Measurements from ENCODE around the gene MAP3K3.

Gene MAP3K3

DNA sequence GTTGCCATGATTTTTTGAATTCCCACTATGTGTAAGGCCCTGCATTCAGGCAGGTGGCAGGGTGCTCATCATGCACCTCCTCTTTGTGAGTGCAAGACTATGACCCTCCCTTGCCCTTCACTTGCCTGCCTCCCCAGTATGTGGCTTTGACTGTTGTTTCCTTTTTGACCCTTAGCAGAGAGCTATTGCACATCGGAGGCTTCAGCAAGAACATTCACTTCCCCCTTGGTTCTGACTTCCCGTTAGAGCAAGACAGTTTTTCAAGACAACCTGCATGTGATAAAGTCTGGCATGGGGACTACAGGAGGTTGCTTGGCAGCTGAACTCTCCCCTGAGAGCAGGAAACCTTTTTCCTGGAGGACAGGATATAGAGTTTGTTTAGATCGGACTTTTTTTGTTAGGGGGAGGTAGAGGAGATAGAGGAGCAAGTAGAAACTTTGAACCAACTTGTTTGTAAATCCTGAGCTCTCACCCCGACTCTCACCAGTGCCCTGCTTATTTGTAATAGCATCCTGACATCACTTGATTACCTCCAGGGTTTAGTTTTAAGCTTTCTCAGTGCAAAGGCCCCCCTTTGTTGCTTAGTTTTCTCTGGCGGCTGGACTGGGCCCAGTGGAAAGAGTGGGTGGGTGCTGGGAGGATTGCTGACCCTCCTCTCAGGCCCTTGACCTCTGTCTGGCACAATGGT is 43.5 kb downstream of the MAP3K3 start:
- Histone ChIP-seq H3K36me3 (ENCODE audit: low read depth) (peaks cover 16% of the 10 kb centered on the region), H3K4me3 (ENCODE audit: severe bottlenecking) (no peak overlapping the region), H3K4me1 (ENCODE audit: insufficient read depth, poor library complexity, severe bottlenecking) (no peaks in the 10 kb centered on the region), H3K27me3 (ENCODE audit: insufficient read depth, poor library complexity, severe bottlenecking) (no peaks in the 10 kb centered on the region), H3K27ac (ENCODE audit: poor library complexity, severe bottlenecking) (no peak overlapping the region), H3K9me3 (ENCODE audit: severe bottlenecking) (no peaks in the 10 kb centered on the region)
- TF ChIP-seq, protein P1, sequence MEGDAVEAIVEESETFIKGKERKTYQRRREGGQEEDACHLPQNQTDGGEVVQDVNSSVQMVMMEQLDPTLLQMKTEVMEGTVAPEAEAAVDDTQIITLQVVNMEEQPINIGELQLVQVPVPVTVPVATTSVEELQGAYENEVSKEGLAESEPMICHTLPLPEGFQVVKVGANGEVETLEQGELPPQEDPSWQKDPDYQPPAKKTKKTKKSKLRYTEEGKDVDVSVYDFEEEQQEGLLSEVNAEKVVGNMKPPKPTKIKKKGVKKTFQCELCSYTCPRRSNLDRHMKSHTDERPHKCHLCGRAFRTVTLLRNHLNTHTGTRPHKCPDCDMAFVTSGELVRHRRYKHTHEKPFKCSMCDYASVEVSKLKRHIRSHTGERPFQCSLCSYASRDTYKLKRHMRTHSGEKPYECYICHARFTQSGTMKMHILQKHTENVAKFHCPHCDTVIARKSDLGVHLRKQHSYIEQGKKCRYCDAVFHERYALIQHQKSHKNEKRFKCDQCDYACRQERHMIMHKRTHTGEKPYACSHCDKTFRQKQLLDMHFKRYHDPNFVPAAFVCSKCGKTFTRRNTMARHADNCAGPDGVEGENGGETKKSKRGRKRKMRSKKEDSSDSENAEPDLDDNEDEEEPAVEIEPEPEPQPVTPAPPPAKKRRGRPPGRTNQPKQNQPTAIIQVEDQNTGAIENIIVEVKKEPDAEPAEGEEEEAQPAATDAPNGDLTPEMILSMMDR (IDR thresholded peaks at IDR 0.05; ENCODE audit: poor library complexity, severe bottlenecking) = no peak
- ATAC-seq (ENCODE audit: low read depth) (no peak), DNase-seq (ENCODE audit: low spot score) (no peak)

- no peak for DNase-seq (ENCODE audit: low spot score)
- Histone ChIP-seq H3K27ac (ENCODE audit: poor library complexity, severe bottlenecking) (no peak overlapping the region), H3K27me3 (ENCODE audit: insufficient read depth, poor library complexity, severe bottlenecking) (no peaks in the 10 kb centered on the region), H3K9me3 (ENCODE audit: severe bottlenecking) (no peaks in the 10 kb centered on the region), H3K36me3 (ENCODE audit: low read depth) (no peaks in the 10 kb centered on the region; the same call in 1 of the 2 replicates), H3K4me1 (ENCODE audit: insufficient read depth, poor library complexity, severe bottlenecking) (peaks cover 14% of the 10 kb centered on the region), H3K4me3 (ENCODE audit: severe bottlenecking) (no peak overlapping the region)
- TF ChIP-seq, protein P1 (IDR thresholded peaks at IDR 0.05; ENCODE audit: poor library complexity, severe bottlenecking) = no peak
- ATAC-seq (ENCODE audit: low read depth) = no peak
Observed at GRCh38 chr17:63672856-63673255, 50.6 kb downstream of the MAP3K3 start.

DNA sequence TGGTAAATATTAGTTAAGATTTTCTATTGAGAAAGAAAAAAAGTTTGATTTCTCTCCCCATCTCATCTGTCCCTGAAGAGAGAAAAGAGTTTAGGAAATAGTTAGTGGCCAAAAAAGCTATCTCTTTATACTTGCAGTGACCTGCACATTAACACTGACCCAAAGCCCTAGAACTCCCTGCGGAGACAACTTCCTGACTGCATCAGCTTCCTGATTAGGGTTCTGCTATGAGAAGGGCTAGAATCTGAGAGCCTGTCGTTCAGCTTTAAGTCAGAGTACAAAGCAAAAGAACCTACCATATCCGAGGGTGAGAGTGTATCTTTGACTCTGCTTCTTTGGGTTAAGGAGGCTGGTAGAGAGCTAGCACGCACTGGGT is 53.0 kb downstream of the MAP3K3 start:
- Histone ChIP-seq H3K27me3 (ENCODE audit: insufficient read depth, poor library complexity, severe bottlenecking) (no peaks in the 10 kb centered on the region), H3K4me3 (ENCODE audit: severe bottlenecking) (no peak overlapping the region), H3K27ac (ENCODE audit: poor library complexity, severe bottlenecking) (peak overlapping the region; percentile 35), H3K9me3 (ENCODE audit: severe bottlenecking) (no peaks in the 10 kb centered on the region), H3K4me1 (ENCODE audit: insufficient read depth, poor library complexity, severe bottlenecking) (peaks cover 14% of the 10 kb centered on the region), H3K36me3 (ENCODE audit: low read depth) (no peaks in the 10 kb centered on the region)
- ATAC-seq (ENCODE audit: low read depth) = peak; percentile 48
- DNase-seq (ENCODE audit: low spot score) = no peak
- TF ChIP-seq, protein P1 (IDR thresholded peaks at IDR 0.05; ENCODE audit: poor library complexity, severe bottlenecking) = no peak

DNA sequence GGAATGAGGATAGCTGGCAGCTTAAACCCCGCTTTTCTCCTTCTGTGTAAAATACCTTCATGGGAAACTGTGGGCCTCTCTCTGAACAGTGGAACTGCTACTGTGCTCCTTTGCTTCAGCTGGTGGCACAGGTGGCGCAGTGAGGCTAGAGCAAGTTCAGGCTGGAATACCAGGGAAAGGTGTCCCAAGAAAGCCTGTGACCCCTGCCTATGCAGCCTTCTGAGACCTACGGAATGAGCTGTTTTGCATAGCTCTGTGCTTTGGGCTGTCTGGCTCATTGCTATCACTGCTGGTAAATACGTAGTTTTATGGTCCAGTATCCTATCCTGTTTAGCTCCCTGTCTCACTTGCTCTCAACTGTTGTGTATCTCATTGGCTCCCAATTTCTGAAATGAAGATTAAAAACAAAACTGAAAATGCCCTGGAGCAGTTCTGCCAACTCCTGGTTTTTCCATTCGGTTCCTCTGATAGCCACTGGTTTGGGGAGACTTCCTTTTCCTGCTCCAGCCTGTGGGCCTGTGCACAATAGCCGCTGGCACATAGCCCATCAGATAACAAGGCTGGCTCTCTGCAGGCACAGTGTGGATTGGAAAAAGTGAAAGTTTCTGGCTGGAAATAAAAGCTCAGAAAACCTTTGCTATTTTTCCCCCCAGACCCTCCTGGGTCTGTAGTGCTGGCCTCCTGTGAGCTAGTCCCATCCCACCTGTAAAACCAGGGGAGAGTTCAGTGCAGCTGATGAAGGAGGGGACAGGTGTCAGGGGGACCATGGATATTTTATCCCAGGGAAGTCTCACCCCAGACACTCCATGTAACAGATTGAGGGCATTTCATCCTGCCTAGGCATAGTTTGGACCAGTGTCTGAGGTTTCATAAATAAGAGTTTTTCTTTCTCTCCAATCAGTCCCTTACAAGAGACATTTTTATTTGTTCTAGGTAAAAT is 53.7 kb downstream of the MAP3K3 start:
- TF ChIP-seq, protein P1 (IDR thresholded peaks at IDR 0.05; ENCODE audit: poor library complexity, severe bottlenecking) = no peak
- ATAC-seq (ENCODE audit: low read depth) (peak; percentile 89), DNase-seq (ENCODE audit: low spot score) (no peak)
- no peaks in the 10 kb centered on the region for H3K9me3 ChIP-seq (ENCODE audit: severe bottlenecking)
- H3K4me3 ChIP-seq (ENCODE audit: severe bottlenecking) = no peak overlapping the region
- H3K27ac ChIP-seq (ENCODE audit: poor library complexity, severe bottlenecking) = peak overlapping the region; percentile 35
- peaks cover 14% of the 10 kb centered on the region for H3K4me1 ChIP-seq (ENCODE audit: insufficient read depth, poor library complexity, severe bottlenecking)
- H3K36me3 ChIP-seq (ENCODE audit: low read depth) = no peaks in the 10 kb centered on the region
- H3K27me3 ChIP-seq (ENCODE audit: insufficient read depth, poor library complexity, severe bottlenecking) = no peaks in the 10 kb centered on the region

Measured in RWPE2 (cell line).